Cerebellar nuclear complex (tissue), 1 donor: ENCODE results near the gene TEX261.

ENCODE experiments used
- DNase-seq, 2 experiments: peaks; one replicate each; lab custom pipeline; 2025; lab: John Stamatoyannopoulos, UW

Gene TEX261

DNA sequence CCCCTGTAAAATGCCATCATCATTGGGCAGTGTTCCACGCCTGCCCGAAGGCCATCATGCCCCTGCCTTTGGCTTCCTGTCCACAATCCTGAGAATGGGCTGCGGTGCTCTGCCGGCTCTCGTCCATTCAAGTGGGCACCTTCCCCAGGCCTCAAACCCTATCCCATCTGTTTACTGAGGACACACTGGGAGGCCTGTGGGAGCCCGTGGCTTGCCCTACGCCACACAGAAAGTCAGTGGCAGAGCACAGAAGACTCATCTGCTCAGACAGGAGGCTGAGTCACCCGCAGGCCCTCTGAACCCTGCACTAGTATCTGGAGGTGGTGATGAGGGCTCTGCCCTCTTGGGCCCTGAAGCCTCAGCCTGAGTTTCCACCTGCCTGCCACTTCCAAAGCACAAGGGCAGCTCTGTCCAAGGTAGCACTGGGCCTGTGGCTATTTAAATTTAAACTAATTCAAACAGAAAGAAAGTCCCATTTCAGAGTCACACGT lies 35.4 kb downstream of the TEX261 start:
- DNase-seq: no peak

DNA sequence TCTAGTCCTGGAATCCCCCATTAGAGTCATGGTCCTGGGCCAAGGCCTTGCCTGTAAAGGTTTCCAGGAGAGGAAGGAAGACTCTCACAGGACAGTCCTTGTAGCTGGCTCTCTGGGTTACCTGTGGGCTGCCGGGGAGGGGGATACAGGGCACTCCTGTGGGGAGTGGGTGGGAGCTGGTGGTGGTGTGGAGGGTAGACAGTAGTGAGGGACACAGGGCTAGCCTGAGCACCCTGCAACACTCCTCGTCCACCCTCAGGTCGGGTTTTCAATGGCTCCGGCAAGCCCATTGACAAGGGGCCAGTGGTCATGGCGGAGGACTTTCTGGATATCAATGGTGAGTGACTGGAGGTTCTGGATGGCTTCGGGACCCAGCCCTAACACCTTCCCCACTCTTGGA lies 35.9 kb downstream of the TEX261 start:
- DNase-seq: no peak

DNA sequence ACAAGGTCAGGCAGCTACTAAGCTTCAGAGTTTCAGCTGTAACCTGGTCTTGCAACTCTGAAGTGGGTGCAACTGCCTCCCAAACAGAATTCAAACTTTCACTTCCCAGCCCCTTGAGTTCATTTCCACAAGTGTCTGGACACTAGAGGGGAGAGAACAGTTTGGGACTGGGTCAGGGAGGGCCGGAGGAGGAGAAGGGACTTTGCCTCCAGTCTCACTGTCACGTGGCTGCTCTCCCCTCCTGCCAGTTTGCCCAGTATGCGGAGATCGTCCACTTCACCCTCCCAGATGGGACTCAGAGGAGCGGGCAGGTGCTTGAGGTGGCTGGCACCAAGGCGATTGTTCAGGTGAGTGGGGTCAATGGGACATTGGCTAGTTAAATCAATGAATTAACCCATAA lies 36.9 kb downstream of the TEX261 start:
- no peak for DNase-seq

DNA sequence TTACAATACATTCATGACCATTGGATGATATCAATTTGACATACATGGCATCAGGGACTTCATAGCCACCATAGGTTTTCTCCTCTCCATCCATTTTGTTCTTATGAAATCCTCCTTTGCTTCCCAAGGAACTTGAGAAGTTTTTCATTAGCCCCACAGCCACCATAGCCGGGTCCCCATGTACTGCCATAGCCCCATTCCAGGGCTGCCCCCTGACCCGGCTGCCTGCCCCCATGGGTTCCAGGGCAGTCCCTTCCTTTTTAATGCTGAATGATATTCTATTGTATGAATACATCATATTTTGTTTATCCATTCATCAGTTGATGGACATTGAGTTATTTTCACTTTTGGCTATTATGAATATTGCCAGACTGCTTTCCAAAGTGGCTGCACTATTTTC lies 38.5 kb downstream of the TEX261 start:
- DNase-seq: no peak

DNA sequence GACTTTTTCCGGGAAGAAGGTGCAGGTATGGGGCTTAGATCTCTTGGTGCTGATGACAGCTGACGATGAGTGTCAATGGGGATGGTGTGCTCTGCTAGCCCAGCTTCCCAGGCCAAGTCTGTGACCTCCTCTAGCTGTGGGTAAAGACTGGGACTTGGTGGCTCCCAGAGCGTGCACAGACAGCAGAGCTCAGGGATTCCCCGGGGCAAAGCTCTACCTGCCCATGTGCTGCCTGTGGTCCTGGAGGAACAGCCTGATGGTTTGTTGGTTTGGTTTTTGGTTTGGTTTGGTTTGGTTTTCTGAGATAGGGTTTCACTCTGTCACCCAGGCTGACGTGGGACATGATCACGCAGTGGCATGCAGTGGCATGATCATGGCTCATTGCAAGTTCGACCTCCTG lies 39.8 kb downstream of the TEX261 start:
- no peak for DNase-seq

DNA sequence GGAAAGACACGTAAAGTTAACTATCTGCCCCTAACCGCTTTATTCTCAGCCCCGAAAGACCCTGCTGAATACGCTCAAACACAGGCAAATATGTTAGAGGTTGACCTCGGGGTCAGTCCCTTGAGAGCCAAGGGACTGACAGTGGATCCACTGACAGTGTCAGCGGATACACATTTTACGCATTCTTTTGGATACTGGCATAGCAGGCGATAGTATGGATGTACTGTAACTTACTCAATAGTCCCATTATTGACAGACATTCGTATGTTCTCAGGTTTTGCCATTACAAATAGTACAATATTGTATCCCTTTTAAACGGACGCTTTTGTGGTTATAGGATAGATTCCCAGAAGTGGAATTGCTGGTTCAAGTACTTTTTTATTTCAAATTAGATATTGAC lies 45.6 kb downstream of the TEX261 start:
- DNase-seq: no peak

DNA sequence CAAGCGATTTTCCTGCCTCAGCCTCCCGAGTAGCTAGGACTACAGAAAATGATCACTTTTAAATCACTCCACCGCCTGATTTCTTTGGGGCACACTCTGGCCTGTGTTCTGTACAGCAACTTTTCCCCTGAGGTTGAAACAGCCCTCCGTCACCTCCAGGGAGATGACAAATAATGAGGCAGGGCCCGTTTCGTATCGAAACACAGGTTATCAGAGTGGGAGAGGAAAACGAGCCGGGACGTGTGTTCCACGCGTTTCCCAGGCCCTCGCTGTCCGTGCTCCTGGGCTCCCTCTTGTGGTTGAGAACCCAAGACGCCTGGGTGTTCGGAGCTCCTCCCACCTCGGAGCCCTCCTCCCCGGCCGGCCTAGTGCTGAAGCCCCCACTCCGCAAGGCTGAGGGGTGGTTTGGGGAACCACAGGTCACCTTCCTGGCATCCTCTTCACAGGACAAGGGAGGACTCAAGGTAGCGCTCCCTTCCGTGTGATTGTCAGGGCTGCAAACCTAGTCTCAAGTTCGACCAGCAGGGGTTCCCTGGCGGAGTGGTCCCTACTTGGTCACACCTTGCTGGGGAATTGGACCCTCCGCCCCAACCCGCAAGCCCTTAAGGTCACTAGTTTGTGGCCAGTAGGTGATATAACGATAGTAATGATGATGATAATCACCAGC lies 46.2 kb downstream of the TEX261 start:
- DNase-seq: peak in 1 of 2 experiments; percentile 23

DNA sequence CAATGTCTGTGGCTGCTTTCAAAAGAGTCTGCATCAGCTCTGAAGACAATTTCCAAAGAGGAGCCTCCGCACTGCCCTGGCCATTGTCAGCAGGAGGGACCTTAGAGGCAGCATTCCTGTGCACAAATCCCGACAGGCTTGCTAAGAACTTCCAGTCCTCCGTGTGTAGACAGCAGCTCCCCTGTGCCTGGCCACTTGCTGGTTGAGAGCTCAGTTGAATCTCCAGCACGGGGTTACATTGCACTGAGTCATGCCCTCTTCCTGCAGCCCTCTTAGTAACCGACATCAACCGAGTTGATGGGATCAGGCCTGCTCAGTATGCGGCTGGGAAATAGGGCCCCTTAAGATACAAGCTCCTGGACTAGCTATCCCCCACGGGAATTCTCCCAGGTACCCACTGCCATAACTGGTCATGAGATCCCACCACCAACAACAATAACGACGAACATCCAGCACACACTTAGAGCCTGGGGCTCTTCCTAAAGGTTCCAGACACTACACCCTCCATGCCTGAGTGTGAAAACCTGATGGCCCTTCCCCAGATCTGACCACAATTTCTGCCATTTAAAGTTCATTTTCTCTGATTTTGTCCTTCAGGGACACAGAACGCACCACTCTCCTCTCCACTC lies 47.0 kb downstream of the TEX261 start:
- no peak for DNase-seq

DNA sequence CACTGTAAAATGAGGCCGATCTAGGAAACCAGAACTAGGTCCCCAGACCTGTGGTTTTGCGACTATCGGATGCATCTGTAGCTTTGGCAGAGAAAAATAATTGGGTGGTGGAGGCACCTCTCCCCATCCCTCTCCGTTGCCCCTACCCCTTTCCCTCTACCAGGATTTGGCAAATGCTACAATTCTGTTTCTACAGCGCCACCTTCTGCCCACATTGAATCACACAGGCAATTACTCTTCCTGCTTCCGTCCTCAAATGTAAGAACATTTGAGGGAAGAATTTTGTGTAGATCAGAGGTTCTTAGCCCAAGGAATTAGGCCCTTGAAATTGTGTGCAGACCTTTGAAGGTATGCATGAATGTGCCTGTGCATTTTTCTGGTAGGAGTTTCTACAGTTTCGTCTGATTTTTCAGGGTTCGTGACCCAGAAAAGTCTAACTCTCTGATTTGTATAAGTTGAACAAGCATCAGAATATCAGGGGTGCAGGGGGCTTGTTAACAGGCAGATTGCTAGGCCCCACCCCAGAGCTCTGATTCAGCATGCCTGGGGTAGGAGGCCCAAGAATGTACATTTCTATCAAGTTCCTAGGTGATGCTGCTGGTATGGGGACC lies 47.7 kb downstream of the TEX261 start:
- DNase-seq: no peak

DNA sequence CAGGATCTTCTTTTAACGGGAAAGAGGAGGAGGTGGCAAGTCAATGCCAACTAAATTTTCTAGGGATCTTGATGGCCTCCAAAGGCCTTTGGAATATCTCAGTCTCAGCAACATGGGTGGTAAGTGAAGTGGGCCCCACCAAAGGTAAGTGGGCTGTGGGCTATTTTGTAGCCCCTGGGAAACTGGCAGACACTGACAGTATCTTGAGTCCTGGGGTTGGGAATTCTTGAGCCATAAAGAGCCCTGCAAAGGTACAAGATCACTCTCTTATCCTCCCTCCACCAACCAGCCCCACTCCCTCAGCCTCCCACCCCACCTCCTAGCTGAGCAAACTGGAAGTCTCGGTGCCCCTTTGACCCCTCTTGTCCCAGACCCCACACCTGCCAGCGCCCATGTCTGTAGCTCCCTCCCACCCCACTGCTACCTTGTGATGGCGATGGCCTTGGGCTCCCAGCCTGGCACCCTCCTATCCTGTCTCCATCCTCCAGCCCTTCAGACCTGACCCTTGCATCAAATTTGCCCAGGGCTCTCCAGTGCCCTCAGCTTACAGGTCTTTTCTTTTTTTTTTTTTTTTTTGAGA lies 50.5 kb downstream of the TEX261 start:
- DNase-seq: no peak

DNA sequence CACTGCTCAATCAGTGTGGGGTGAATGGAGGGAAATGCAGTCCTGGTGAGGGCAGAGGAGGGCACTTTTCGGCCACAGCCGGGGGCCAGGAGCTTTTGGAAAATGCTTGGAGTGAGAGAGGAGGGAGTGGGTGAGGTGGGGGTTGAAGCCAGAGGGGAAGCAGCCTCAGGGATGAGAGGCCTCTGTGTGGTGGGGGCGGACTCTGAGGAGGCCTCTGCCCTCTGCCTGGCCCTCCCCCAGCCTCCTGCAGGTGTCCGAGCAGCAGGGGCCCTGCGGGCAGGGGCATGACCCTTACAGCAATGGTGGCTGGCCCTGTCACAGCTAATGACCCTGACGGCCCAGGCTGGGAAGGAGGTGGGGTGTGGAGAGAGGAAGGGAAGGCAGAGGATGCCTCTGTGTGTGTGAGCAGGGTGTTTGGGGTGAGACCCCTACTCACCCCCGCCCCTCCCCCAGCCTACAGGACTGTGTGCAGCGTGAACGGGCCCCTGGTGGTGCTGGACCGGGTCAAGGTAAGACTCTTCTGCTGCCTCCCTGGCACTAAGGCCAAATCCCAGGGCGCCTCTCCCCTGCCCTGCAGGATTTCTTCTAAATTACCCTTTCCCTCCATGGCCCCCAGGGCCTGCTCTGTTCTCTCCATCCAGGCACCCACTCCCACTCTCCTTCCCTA lies 51.3 kb downstream of the TEX261 start:
- DNase-seq: no peak

DNA sequence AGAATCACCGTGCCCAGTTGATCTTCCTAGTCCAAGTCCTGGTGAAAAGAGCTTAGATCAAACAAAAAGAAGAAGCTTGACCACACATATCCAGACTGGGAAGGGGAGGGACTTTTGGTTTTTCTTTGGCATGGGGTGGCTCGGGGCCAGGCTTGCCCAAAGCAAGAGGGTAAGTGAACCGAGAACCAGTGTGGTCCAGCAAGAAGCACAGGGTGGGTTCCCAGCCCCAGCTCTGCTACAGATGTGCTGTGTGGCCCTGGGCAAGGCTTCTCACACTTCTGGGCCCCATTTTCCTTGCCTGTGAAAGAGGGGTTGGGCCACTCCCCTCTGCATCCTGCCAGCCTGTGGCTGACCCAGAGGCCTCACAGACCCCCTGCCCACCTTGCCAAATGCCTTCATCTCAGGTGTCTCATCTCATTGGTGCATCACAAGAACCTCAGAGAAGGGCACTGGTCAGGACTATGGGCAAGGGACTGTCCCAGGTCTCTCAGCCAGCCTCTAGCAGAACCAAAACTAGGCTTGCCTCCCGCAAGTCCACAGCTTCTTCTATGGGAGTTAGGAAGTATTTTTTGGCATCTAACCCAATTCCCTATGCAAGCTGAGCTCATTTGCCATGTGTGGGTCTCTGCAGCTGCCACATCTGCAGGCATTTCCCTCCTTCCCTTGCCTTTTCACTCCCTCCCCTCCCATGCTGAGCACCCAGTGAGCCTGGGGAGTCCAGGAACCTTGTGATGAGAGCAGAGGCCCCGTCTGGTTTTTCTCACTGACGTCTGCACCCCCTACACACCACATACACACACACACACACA lies 52.1 kb downstream of the TEX261 start:
- DNase-seq: no peak

DNA sequence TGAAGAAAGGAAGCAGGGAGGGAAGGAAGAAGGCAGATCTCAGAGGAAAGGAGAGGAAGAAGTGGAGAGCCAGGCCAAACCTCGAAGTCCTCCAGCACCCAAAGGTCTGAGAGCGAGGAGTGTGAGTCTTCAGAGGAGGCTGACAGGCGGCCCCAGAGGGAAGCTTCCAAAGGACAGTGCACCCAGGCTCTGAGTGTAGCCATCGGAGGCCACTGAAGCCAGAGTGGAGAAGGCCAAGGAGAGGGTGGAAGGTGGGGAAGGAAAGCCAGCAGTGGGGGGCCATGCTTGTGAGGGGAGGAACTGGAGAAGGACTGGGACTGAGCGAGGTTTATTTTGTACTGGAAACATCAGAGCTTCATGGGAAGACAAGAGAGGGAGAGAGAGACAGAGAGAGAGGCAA lies 53.0 kb downstream of the TEX261 start:
- DNase-seq: no peak

DNA sequence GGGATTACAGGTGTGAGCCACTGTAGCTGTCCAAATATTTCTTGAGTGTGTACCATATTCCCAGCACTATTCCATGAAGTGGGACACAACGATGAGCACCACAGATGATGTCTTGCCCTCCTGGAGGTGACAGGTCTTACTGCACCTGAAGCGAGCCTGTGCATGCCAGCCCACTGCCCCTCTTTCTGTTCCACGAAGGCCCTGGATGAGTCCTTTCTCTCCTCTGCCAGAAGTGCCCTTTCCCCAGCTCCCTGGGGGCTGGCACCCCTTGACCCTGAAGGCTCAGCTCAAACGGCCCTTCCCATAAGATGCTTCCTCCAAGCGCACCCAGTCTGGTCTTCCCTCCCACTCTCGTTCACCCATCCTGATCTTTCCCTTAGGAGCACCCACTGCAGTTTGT lies 53.5 kb downstream of the TEX261 start:
- DNase-seq: no peak

DNA sequence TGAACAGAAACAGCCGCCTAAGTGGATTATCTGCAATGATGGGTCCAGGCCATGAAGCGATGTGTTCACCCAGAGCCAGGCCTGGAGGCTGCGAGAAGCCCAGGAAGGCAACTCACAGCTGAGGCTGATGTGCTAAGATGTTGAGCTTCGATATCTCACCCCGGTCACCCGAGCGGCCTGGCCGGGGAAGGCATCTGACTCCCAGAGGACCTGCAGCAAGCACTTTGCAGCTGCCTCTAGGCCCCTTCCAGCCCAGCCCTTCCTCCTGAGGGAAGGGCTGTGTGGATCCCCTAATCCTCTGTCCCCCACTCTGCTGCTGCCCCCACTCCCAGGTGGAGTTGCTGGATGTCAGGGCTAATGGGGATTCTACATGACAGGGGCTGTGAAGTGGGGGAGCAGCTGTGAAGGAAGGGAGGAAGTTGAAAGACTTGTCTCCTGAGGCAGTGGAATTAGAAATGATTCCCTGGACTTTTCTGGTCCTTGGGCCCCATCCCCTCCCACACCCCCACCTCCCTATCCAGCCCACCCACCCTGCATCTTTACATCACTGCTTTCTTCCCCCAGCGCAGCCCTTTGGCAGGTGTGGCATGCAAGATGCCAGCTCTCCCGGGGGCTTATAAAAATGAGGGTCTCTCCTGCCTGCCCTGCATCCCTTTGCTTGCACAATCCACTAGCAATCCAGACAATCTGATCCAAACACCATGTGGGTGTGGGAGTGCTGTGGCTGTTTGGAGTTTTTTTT lies 54.7 kb downstream of the TEX261 start:
- DNase-seq: no peak

DNA sequence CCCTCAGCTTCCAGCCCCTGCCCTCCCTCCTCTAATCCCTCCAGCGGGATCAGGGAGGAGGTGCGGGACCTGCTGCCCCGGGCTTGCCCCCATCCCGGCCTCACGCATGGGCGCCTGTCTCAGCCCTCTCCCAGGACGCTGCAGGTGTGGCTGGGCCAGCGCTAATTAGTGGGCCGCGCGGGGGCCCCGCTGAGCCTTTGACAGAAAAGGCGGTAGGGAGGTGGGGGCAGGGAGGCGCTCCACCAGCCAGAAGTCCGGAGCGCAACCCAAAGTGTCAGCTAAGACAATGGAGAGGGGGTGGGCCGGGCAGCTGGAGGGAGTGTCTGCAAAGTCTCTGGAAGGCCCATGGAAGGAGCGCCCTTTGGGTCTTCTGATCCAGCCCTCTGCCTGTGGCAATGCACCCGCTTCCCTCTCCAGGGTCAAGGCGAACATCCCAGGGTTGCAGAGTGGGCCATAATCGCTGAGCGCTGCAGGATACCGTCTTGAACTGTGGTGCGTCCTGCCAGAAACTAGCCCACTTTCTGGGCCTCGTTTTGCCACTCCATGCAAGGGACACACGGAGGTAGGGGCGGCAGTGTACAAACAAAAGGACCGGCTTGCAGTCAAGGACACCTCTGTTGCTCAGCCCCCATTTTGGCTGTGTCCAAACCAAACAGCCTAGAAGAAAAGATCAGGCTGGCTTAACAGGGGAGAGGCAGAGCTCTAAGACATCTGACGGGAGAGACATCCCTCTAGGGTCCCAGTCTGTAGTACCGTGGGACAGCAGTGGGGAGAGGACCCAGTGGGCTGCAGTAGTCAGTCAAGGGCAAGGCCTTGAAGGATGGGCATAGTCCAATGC lies 55.5 kb downstream of the TEX261 start:
- no peak for DNase-seq

DNA sequence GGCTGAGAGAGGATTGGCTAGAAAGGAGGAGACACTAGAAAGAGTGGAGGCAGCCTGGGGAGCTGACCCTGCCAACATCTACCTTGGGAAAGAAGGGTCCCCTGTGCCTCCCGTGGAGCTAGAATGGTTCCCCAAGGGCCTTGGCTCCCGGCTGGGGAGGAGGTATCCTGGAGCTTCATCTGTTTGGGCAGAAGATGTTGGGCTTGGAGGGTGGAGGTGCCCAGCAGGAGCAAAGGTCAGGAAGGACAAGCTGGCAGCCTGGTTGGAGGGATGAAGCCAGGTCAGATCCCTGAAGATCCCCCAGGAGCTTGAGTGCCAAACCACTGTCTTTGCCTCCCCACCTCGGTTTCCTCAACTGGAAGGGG lies 56.1 kb downstream of the TEX261 start:
- DNase-seq: no peak

DNA sequence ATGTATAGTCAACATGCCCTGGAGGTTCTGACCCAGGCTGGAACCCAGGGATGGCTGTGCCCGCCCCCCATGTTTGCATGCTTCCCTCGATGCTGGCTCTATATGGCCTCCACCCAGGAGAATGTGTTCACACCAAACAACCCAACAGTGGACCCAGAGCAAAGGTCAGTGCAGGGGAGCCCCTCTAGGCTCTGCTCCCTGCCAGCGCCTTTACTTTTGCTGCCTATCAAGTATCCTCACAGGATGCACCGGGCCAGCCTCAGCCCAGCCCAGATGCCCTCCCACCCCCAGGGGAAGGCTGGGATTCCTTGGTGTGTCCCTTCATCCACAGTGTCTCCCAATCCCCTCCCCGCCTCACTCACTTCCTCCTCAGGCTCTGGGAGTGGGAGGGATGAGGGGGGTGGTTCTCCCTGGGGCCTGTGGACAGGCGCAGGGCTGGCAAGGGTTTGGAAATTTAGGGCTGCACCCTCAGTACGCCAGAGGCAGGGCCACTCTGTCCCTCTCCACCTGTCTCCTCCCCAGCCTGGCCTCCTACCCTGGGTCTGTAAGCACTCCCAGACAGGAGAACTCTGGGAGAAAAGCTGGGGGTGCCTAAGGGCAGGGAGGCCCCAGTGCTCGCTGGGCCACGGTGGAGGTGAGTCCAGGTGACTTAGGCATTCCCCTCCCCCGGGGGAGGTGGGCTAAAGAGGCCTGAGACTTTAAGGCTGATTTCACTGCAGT lies 56.6 kb downstream of the TEX261 start:
- no peak for DNase-seq
